H1 (cell line): ENCODE measurements around the gene LCN15. TPM values are rescaled to one million over a fixed set of nuclear protein-coding genes. Genes with fewer than 3 reads are reported as not detected.
A peak's percentile ranks its signal among the peaks of the same experiment; 100 is the strongest.

ENCODE experiments used
- CTCF ChIA-PET: fragments of 300-600 bp; sonication (Branson Sonifier 250); formaldehyde crosslinking; loops from one replicate; lab custom pipeline; 2021; ENCODE audit not compliant: partially characterized antibody; lab: Charles Lee
- POLR2A ChIA-PET: fragments of 300-600 bp; sonication (Branson Sonifier 250); formaldehyde crosslinking; loops from one replicate; lab custom pipeline; 2021; ENCODE audit warnings: inconsistent platforms; ENCODE audit not compliant: partially characterized antibody; lab: Charles Lee
- DNase-seq, 2 experiments: peaks; one replicate each; pipeline versions ENCODE4 v3.0.0 to v3.0.0-alpha.2; 2010 to 2022; ENCODE audit warnings: low spot score in 2 of 2, low read depth in 1 of 2, mixed read lengths in 1 of 2
- FAIRE-seq: peaks from 2 replicates; lab custom pipeline; 2011; peaks lifted over from hg19 to GRCh38; lab: Jason Lieb, UNC
- H2AFZ ChIP-seq: 2 replicates; pipeline ENCODE4 v1.8.1; 2012; ENCODE audit warnings: low read length, inconsistent platforms
- H2AK5ac ChIP-seq: 2 replicates; pipeline ENCODE4 v1.6.1; 2013; ENCODE audit warnings: low read depth, low read length
- H2BK120ac ChIP-seq: replicated peaks from 2 replicates; pipeline ENCODE3; 2013; ENCODE audit warnings: low read depth, low read length, inconsistent platforms
- H2BK12ac ChIP-seq: 2 replicates; pipeline ENCODE4 v1.6.1; 2013; ENCODE audit warnings: low read depth, low read length
- H2BK15ac ChIP-seq: 2 replicates; pipeline ENCODE4 v1.6.1; 2013; ENCODE audit warnings: low read length
- H2BK20ac ChIP-seq: 2 replicates; pipeline ENCODE4 v1.6.1; 2013; ENCODE audit warnings: low read length
- H2BK5ac ChIP-seq: 2 replicates; pipeline ENCODE4 v1.6.1; 2013; ENCODE audit warnings: low read depth, low read length
- H3K14ac ChIP-seq: 2 replicates; pipeline ENCODE4 v1.6.1; 2013; ENCODE audit warnings: inconsistent platforms; ENCODE audit not compliant: insufficient read length
- H3K18ac ChIP-seq: 2 replicates; pipeline ENCODE4 v1.6.1; 2013; ENCODE audit warnings: low read length; ENCODE audit errors: extremely low read depth
- H3K23ac ChIP-seq: 2 replicates; pipeline ENCODE4 v1.6.1; 2013; ENCODE audit warnings: inconsistent platforms; ENCODE audit not compliant: insufficient read length
- H3K23me2 ChIP-seq: 2 replicates; pipeline ENCODE4 v1.6.1; 2013; ENCODE audit warnings: low read depth, low read length
- H3K27ac ChIP-seq: 2 replicates; pipeline ENCODE4 v1.6.1; 2011; ENCODE audit warnings: low read depth, low read length, inconsistent platforms
- H3K27me3 ChIP-seq, 4 experiments: replicated peaks in 1 of 4; 1 replicate in 1 of 4; 2 replicates in 3 of 4; pipeline versions ENCODE4 v1.6.1 to v1.8.1; 2011 to 2013; ENCODE audit warnings: low read length in 3 of 4, mild to moderate bottlenecking in 3 of 4, inconsistent platforms in 2 of 4, mixed read lengths in 2 of 4, moderate library complexity in 1 of 4; ENCODE audit not compliant: control insufficient read depth in 3 of 4, insufficient read depth in 3 of 4; ENCODE audit errors: extremely low read depth in 1 of 4
- H3K36me3 ChIP-seq, 4 experiments: 2 replicates each; pipeline versions ENCODE4 v1.6.1 to v1.8.1; 2011 to 2013; ENCODE audit warnings: mild to moderate bottlenecking in 4 of 4, low read length in 3 of 4, moderate library complexity in 2 of 4, control low read depth in 1 of 4, inconsistent platforms in 1 of 4; ENCODE audit not compliant: insufficient read depth in 4 of 4, control insufficient read depth in 2 of 4
- H3K4ac ChIP-seq: replicated peaks from 2 replicates; pipeline ENCODE3; 2013; ENCODE audit warnings: low read length, low read depth, mixed read lengths, inconsistent platforms; ENCODE audit not compliant: insufficient read length
- H3K4me1 ChIP-seq, 4 experiments: replicated peaks in 1 of 4; 1 replicate in 1 of 4; 2 replicates in 3 of 4; pipeline versions ENCODE4 v1.6.1 to v1.8.1; 2011 to 2013; ENCODE audit warnings: low read length in 3 of 4, inconsistent platforms in 2 of 4, mixed read lengths in 1 of 4; ENCODE audit not compliant: insufficient read depth in 4 of 4, control insufficient read depth in 3 of 4
- H3K4me2 ChIP-seq, 2 experiments: 2 replicates each; pipeline versions ENCODE4 v1.6.1 to v1.8.1; 2011 to 2013; ENCODE audit warnings: low read depth in 2 of 2, low read length in 2 of 2, control low read depth in 1 of 2, inconsistent platforms in 1 of 2, mild to moderate bottlenecking in 1 of 2; ENCODE audit not compliant: insufficient read depth in 1 of 2
- H3K4me3 ChIP-seq, 4 experiments: fragments of 200-600, 300-600 bp in 1 of 4; sonication (generic), shearing (Covaris generic), sonication (Bioruptor Twin) in 1 of 4; 2 replicates each; pipeline versions ENCODE4 v1.5.1 to v1.8.1; 2011 to 2016; ENCODE audit warnings: low read length in 4 of 4, low read depth in 3 of 4, control low read depth in 2 of 4, inconsistent platforms in 2 of 4, mild to moderate bottlenecking in 2 of 4, mixed read lengths in 1 of 4, moderate library complexity in 1 of 4; ENCODE audit not compliant: insufficient read depth in 2 of 4; ENCODE audit errors: extremely low read depth in 1 of 4
- H3K56ac ChIP-seq: replicated peaks from 2 replicates; pipeline ENCODE3; 2013; ENCODE audit warnings: low read depth, mild to moderate bottlenecking, mixed read lengths, low read length, inconsistent platforms; ENCODE audit not compliant: insufficient read length
- H3K79me1 ChIP-seq: 2 replicates; pipeline ENCODE4 v1.6.1; 2013; ENCODE audit warnings: low read depth, low read length, control low read depth
- H3K79me2 ChIP-seq, 2 experiments: 2 replicates each; pipeline versions ENCODE4 v1.6.1 to v1.8.1; 2012 to 2013; ENCODE audit warnings: low read length in 2 of 2, mild to moderate bottlenecking in 2 of 2, inconsistent platforms in 1 of 2; ENCODE audit not compliant: insufficient read depth in 2 of 2, control insufficient read depth in 1 of 2
- H3K9ac ChIP-seq, 4 experiments: replicated peaks in 1 of 4; 1 replicate in 1 of 4; 2 replicates in 3 of 4; pipeline versions ENCODE4 v1.6.1 to v1.8.1; 2011 to 2013; ENCODE audit warnings: low read depth in 3 of 4, low read length in 3 of 4, control low read depth in 2 of 4, mild to moderate bottlenecking in 2 of 4, moderate library complexity in 2 of 4, inconsistent platforms in 1 of 4; ENCODE audit errors: extremely low read depth in 1 of 4
- H3K9me3 ChIP-seq, 2 experiments: 2 replicates each; pipeline versions ENCODE4 v1.6.1 to v1.8.1; 2012 to 2013; ENCODE audit warnings: mild to moderate bottlenecking in 2 of 2, moderate library complexity in 2 of 2, control low read depth in 1 of 2, inconsistent platforms in 1 of 2, low read depth in 1 of 2, low read length in 1 of 2, mixed read lengths in 1 of 2; ENCODE audit not compliant: insufficient read depth in 2 of 2
- H4K20me1 ChIP-seq, 2 experiments: replicated peaks in 1 of 2; 2 replicates each; pipeline versions ENCODE3 to v1.8.1; 2011 to 2013; ENCODE audit warnings: inconsistent platforms in 2 of 2, low read length in 2 of 2, mild to moderate bottlenecking in 1 of 2; ENCODE audit not compliant: insufficient read depth in 2 of 2, control insufficient read depth in 1 of 2
- H4K5ac ChIP-seq: 2 replicates; pipeline ENCODE4 v1.6.1; 2013; ENCODE audit warnings: low read length, low read depth, mixed read lengths, inconsistent platforms; ENCODE audit not compliant: insufficient read length
- H4K8ac ChIP-seq: 2 replicates; pipeline ENCODE4 v1.8.0; 2013; ENCODE audit warnings: mild to moderate bottlenecking, moderate library complexity, low read length, inconsistent platforms; ENCODE audit not compliant: insufficient read depth; ENCODE audit errors: extremely low read depth
- H4K91ac ChIP-seq: replicated peaks from 2 replicates; pipeline ENCODE3; 2013; ENCODE audit warnings: low read length, mixed read lengths, inconsistent platforms; ENCODE audit not compliant: insufficient read length
- BACH1 ChIP-seq: IDR thresholded peaks from 2 replicates; pipeline ENCODE4 v1.6.1; 2012; ENCODE audit warnings: low read length, improper control_type of control experiment
- HDAC6 ChIP-seq: IDR thresholded peaks from one replicate; pipeline ENCODE4 v1.7.1; 2012; ENCODE audit warnings: low read depth, mild to moderate bottlenecking, inconsistent platforms, low read length, moderate library complexity
- POLR2AphosphoS5 ChIP-seq: IDR thresholded peaks from 2 replicates; pipeline ENCODE4 v1.6.1; 2011; ENCODE audit warnings: low read depth, low read length
- SRF ChIP-seq: IDR thresholded peaks from 2 replicates; pipeline ENCODE4 v1.6.1; 2011; ENCODE audit warnings: mild to moderate bottlenecking, low read depth, low read length, moderate library complexity
- WGBS, 2 experiments: shearing (Covaris generic) in 1 of 2; methylation state at CpG; one replicate each; pipeline versions ENCODE4 v1.1.6 to v1.1.7; 2013 to 2015; ENCODE audit warnings: low lambda C conversion rate in 2 of 2, mixed read lengths in 2 of 2, inconsistent platforms in 1 of 2, low coverage in 1 of 2, missing lambda C conversion rate in 1 of 2; ENCODE audit not compliant: insufficient replicate concordance in 2 of 2, insufficient coverage in 1 of 2, insufficient read length in 1 of 2; ENCODE audit errors: extremely low coverage in 1 of 2, missing lambda C conversion rate in 1 of 2; 5-methylcytosine and 5-hydroxymethylcytosine counted together
- polyA plus RNA-seq, 7 experiments: library from polyadenylated mRNA; depleted of rRNA in 3 of 7; stranded (reverse) in 5 of 7; unstranded in 2 of 7; fragments of >200 nt in 5 of 7; fragments of 200-250 nt in 2 of 7; gene quantifications; 1 replicate in 5 of 7; 2 replicates in 1 of 7; 4 replicates in 1 of 7; pipeline versions ENCODE4 v1.2.1 to v1.2.3, GENCODE V29; 2011 to 2013; ENCODE audit warnings: missing spikeins in 2 of 7, mixed read lengths in 2 of 7
- total RNA-seq: library from RNA; stranded (reverse); fragmentation: NEBNext Ultra II Directional; extraction: Animal tissue kit (Norgen Biotek cat#: 25700); gene quantifications from 2 replicates; pipeline ENCODE4 v1.2.1, GENCODE V29; 2021
- TF ChIP-seq, protein P1 (sequence below): IDR thresholded peaks from 2 replicates; pipeline ENCODE4 v1.6.1; 2011; ENCODE audit warnings: low read depth, mild to moderate bottlenecking, low read length; ENCODE audit not compliant: insufficient read depth

The LCN15 gene
- total and polyA plus RNA-seq, 2 of the 8 experiments (the other 6 are each of a cell fraction or from before 2014, with no cell fraction given): 0.08 to 0.47 TPM

GRCh38 chr9:136747161-136748060, 16.9 kb downstream of the LCN15 start:
- no peaks in the 10 kb centered on the region for H3K27me3 ChIP-seq
- H3K9me3 ChIP-seq: peaks cover 3 to 6% of the 10 kb centered on the region in 2 experiments; a peak in 1 of 4 replicates
- H4K91ac ChIP-seq: no peak overlapping the region
- no peak overlapping the region for H2BK12ac ChIP-seq
- H2AFZ ChIP-seq: no peak overlapping the region
- H3K4ac ChIP-seq: no peak overlapping the region
- no peak overlapping the region for H2AK5ac ChIP-seq
- TF ChIP-seq SRF (no peak), BACH1 (no peak), POLR2AphosphoS5 (no peak), HDAC6 (no peak)
- TF ChIP-seq, protein P1, sequence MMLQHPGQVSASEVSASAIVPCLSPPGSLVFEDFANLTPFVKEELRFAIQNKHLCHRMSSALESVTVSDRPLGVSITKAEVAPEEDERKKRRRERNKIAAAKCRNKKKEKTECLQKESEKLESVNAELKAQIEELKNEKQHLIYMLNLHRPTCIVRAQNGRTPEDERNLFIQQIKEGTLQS: no peak
- no peak for FAIRE-seq
- H4K20me1 ChIP-seq: no peaks in the 10 kb centered on the region
- POLR2A ChIA-PET: interaction anchor here (11.7 kb wide), 1 partner anchor 18 kb away, joined by 137 read pairs; no protein-coding TSS in a partner anchor
- H2BK5ac ChIP-seq: no peak overlapping the region
- H2BK15ac ChIP-seq: no peak overlapping the region
- no peak overlapping the region for H4K5ac ChIP-seq
- H3K56ac ChIP-seq: no peak overlapping the region
- no peak overlapping the region for H2BK120ac ChIP-seq
- no peaks in the 10 kb centered on the region for H3K36me3 ChIP-seq
- no peak overlapping the region for H3K23ac ChIP-seq
- no peak overlapping the region for H3K4me3 ChIP-seq
- peak overlapping the region; percentile 35 for H4K8ac ChIP-seq
- H3K23me2 ChIP-seq: no peaks in the 10 kb centered on the region; the same call in 1 of the 2 replicates
- H3K4me1 ChIP-seq: peaks cover 0 to 9% (median 4%) of the 10 kb centered on the region in 4 experiments; a peak in 5 of 7 replicates
- no peaks in the 10 kb centered on the region for H3K79me2 ChIP-seq
- DNase-seq: no peak
- H3K4me2 ChIP-seq: no peak overlapping the region
- H3K27ac ChIP-seq: no peak overlapping the region
- no peak overlapping the region for H2BK20ac ChIP-seq
- WGBS, 2 experiments: 89% methylated on average over 20 of the region's 22 CpGs; no CpG with 5 or more reads in 1 of the 2 experiments
- no peak overlapping the region for H3K18ac ChIP-seq
- H3K9ac ChIP-seq: no peak overlapping the region
- no peaks in the 10 kb centered on the region for H3K79me1 ChIP-seq
- CTCF ChIA-PET: interaction anchor here (1.7 to 2.3 kb wide), 2 partner anchors 9 to 76 kb away, joined by 4 to 5 read pairs; no protein-coding TSS in a partner anchor
- no peak overlapping the region for H3K14ac ChIP-seq
